Body of pancreas (tissue), 4 donors: ENCODE results near the gene RASA3.

Experiments
- POLR2A ChIP-seq, 3 donors: fragments of 450-650 bp; IDR thresholded peaks; one replicate each; pipeline ENCODE4 v1.6.1; 2016; ENCODE audit warnings: antibody characterized with exemption in 3 of 3, mild to moderate bottlenecking in 2 of 3
- TF ChIP-seq, protein P1 (sequence below), 7 experiments: fragments of 450-650 bp in 4 of 7; fragments of 200-600 bp in 3 of 7; sonication (generic) in 3 of 7; IDR thresholded peaks; one replicate each; pipeline ENCODE4 v1.5.1; 2016 to 2019; ENCODE audit warnings: antibody characterized with exemption in 7 of 7

DNA sequence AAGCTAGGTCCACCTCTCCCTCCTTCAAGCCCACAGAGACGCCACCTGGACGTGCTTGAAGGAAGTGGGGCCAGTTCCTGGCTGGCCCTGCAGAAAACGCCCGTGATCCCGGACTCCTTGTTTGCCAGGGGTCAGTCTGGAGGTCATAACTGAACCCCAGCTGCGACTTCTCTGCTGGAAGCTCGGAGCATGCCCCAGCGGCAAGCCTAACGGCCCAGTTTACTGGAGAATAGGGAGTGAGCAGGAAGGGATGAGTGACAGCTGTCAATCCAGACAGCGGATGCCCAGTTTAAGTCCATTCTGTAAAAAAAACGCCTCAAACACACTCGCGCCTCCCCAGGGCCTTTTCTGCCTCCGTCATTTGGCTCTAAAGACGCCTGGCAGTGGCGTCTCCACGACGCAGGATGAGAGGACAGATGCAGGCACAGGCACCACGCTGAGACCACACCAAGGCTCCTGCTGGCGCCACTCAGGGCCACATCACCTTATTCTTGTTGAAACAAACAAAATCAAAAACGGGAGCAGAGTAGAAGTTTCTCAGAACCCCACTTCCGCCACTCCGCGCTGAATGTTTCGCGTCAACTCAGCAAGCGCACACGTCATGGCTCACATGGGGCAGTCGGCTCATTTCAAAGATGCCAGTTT lies 57.6 kb downstream of the RASA3 start:
- TF ChIP-seq, protein P1, sequence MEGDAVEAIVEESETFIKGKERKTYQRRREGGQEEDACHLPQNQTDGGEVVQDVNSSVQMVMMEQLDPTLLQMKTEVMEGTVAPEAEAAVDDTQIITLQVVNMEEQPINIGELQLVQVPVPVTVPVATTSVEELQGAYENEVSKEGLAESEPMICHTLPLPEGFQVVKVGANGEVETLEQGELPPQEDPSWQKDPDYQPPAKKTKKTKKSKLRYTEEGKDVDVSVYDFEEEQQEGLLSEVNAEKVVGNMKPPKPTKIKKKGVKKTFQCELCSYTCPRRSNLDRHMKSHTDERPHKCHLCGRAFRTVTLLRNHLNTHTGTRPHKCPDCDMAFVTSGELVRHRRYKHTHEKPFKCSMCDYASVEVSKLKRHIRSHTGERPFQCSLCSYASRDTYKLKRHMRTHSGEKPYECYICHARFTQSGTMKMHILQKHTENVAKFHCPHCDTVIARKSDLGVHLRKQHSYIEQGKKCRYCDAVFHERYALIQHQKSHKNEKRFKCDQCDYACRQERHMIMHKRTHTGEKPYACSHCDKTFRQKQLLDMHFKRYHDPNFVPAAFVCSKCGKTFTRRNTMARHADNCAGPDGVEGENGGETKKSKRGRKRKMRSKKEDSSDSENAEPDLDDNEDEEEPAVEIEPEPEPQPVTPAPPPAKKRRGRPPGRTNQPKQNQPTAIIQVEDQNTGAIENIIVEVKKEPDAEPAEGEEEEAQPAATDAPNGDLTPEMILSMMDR (IDR thresholded peaks at IDR 0.05): no peak
- no peak for TF ChIP-seq POLR2A (IDR thresholded peaks at IDR 0.05)
